Fibroblast of skin of abdomen (primary cell): ENCODE results near the gene EIF2B2.
A peak's percentile ranks its signal among the peaks of the same experiment; 100 is the strongest.
"Not testable (repeated sequence)": the region's sequence is repeated elsewhere in the genome, so short reads cannot be mapped to it uniquely, and the experiment has no call there.

ENCODE experiments used
- DNase-seq: peaks from one replicate; pipeline ENCODE4 v3.0.0-alpha.2; 2013

EIF2B2 gene

GRCh38 chr14:74995781-74996180 lies 6.9 kb upstream of the EIF2B2 start:
- not testable (repeated sequence) for DNase-seq

GRCh38 chr14:75001261-75001660 lies 1.5 kb upstream of the EIF2B2 start:
- DNase-seq = no peak

- no peak for DNase-seq
Measured at GRCh38 chr14:75001899-75002298, 822 bp upstream of the EIF2B2 start.

GRCh38 chr14:75003250-75004027 lies 718 bp downstream of the EIF2B2 start:
- no peak for DNase-seq

GRCh38 chr14:75005357-75005756 lies 2.6 kb downstream of the EIF2B2 start:
- no peak for DNase-seq

GRCh38 chr14:75009176-75009575 lies 6.5 kb downstream of the EIF2B2 start:
- no peak for DNase-seq

GRCh38 chr14:75010472-75011093 lies 7.9 kb downstream of the EIF2B2 start:
- DNase-seq = no peak

GRCh38 chr14:75011356-75011994 lies 8.8 kb downstream of the EIF2B2 start:
- peak; percentile 61 for DNase-seq

GRCh38 chr14:75013290-75013689 lies 10.6 kb downstream of the EIF2B2 start:
- DNase-seq = no peak

GRCh38 chr14:75015496-75015895 lies 12.8 kb downstream of the EIF2B2 start:
- no peak for DNase-seq

- no peak for DNase-seq
Measured at GRCh38 chr14:75016815-75017214, 14.1 kb downstream of the EIF2B2 start.

GRCh38 chr14:75018694-75019093 lies 16.0 kb downstream of the EIF2B2 start:
- DNase-seq = no peak

GRCh38 chr14:75022655-75023054 lies 19.9 kb downstream of the EIF2B2 start:
- no peak for DNase-seq

- no peak for DNase-seq
Measured at GRCh38 chr14:75023108-75023507, 20.4 kb downstream of the EIF2B2 start.

GRCh38 chr14:75025082-75025481 lies 22.4 kb downstream of the EIF2B2 start:
- no peak for DNase-seq

- no peak for DNase-seq
Measured at GRCh38 chr14:75025876-75026275, 23.2 kb downstream of the EIF2B2 start.

GRCh38 chr14:75030147-75030546 lies 27.4 kb downstream of the EIF2B2 start:
- DNase-seq = no peak

GRCh38 chr14:75032939-75033338 lies 30.2 kb downstream of the EIF2B2 start:
- no peak for DNase-seq

- DNase-seq = no peak
Measured at GRCh38 chr14:75040507-75040906, 37.8 kb downstream of the EIF2B2 start.

- no peak for DNase-seq
Measured at GRCh38 chr14:75040959-75041358, 38.2 kb downstream of the EIF2B2 start.

GRCh38 chr14:75041613-75042012 lies 38.9 kb downstream of the EIF2B2 start:
- DNase-seq = no peak

GRCh38 chr14:75042035-75042434 lies 39.3 kb downstream of the EIF2B2 start:
- DNase-seq = peak; percentile 58

GRCh38 chr14:75044322-75044721 lies 41.6 kb downstream of the EIF2B2 start:
- DNase-seq = peak; percentile 84

- no peak for DNase-seq
Measured at GRCh38 chr14:75044752-75045151, 42.0 kb downstream of the EIF2B2 start.
